Measurements from ENCODE around the gene ENG.

DNA sequence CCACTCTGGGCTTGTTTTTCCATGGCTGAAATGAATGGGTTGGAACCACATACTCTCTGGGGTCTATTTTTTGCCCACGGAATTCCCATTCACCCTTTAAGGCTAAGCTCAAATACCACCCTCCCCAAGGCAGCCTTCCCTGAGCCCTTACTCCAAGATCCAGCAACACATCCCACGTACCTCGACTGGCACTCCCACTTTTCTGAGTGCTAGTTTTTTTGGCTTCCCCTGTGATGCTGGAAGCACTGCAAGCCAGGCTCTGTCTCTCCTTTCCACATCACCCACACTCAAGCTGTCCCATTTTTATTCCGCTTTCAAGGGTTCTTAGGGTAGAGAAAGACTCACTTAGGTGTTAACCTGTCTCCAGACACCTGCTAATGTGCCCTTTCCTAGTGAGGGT lies 38.9 kb upstream of the ENG start:
- TF ChIP-seq, protein P1, sequence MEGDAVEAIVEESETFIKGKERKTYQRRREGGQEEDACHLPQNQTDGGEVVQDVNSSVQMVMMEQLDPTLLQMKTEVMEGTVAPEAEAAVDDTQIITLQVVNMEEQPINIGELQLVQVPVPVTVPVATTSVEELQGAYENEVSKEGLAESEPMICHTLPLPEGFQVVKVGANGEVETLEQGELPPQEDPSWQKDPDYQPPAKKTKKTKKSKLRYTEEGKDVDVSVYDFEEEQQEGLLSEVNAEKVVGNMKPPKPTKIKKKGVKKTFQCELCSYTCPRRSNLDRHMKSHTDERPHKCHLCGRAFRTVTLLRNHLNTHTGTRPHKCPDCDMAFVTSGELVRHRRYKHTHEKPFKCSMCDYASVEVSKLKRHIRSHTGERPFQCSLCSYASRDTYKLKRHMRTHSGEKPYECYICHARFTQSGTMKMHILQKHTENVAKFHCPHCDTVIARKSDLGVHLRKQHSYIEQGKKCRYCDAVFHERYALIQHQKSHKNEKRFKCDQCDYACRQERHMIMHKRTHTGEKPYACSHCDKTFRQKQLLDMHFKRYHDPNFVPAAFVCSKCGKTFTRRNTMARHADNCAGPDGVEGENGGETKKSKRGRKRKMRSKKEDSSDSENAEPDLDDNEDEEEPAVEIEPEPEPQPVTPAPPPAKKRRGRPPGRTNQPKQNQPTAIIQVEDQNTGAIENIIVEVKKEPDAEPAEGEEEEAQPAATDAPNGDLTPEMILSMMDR (IDR thresholded peaks at IDR 0.05), result no peak
- no peak for TF ChIP-seq POLR2A (IDR thresholded peaks at IDR 0.05)

All from heart left ventricle (tissue), 13 donors.